Occipital lobe (tissue), 2 donors: Measurements from ENCODE around the gene ARPC2. TPM values are rescaled to one million over a fixed set of nuclear protein-coding genes. Genes with fewer than 3 reads are reported as not detected.
"Not testable (repeated sequence)": the region's sequence is repeated elsewhere in the genome, so short reads cannot be mapped to it uniquely, and the experiment has no call there.

ENCODE experiments used
- DNase-seq: peaks from one replicate; lab custom pipeline; 2025; lab: John Stamatoyannopoulos, UW
- total RNA-seq: library from RNA; depleted of rRNA; stranded (reverse); fragments of >200 nt; gene quantifications from one replicate; pipeline ENCODE4 v1.2.3, GENCODE V29; 2014

Gene ARPC2
- total RNA-seq, 1 donor from 2014 or later, result 110 TPM

GRCh38 chr2:218270721-218271486 is 53.9 kb downstream of the ARPC2 start:
- no peak for DNase-seq

- no peak for DNase-seq
Observed at GRCh38 chr2:218271487-218271797, 54.5 kb downstream of the ARPC2 start.

- DNase-seq, result no peak
Observed at GRCh38 chr2:218271865-218272530, 55.0 kb downstream of the ARPC2 start.

GRCh38 chr2:218272531-218273212 is 55.7 kb downstream of the ARPC2 start:
- DNase-seq, result peak; percentile 64

- DNase-seq, result not testable (repeated sequence)
Observed at GRCh38 chr2:218273214-218273907, 56.4 kb downstream of the ARPC2 start.

- DNase-seq, result no peak
Observed at GRCh38 chr2:218273908-218274249, 56.9 kb downstream of the ARPC2 start.

GRCh38 chr2:218274586-218274985 is 57.6 kb downstream of the ARPC2 start:
- DNase-seq, result no peak

- DNase-seq, result no peak
Observed at GRCh38 chr2:218275371-218276072, 58.5 kb downstream of the ARPC2 start.

- no peak for DNase-seq
Observed at GRCh38 chr2:218276986-218277755, 60.2 kb downstream of the ARPC2 start.

GRCh38 chr2:218277921-218278320 is 60.9 kb downstream of the ARPC2 start:
- no peak for DNase-seq

- no peak for DNase-seq
Observed at GRCh38 chr2:218278531-218279360, 61.8 kb downstream of the ARPC2 start.

- no peak for DNase-seq
Observed at GRCh38 chr2:218280260-218280870, 63.4 kb downstream of the ARPC2 start.

GRCh38 chr2:218281449-218281848 is 64.5 kb downstream of the ARPC2 start:
- no peak for DNase-seq

GRCh38 chr2:218282173-218282991 is 65.4 kb downstream of the ARPC2 start:
- DNase-seq, result peak; percentile 41

GRCh38 chr2:218284106-218284811 is 67.3 kb downstream of the ARPC2 start:
- no peak for DNase-seq

GRCh38 chr2:218285604-218286003 is 68.6 kb downstream of the ARPC2 start:
- peak; percentile 24 for DNase-seq

- DNase-seq, result peak; percentile 82
Observed at GRCh38 chr2:218286570-218287459, 69.8 kb downstream of the ARPC2 start.
